ENCODE measurements around the gene DPY19L3.
"Not testable (repeated sequence)": the region's sequence is repeated elsewhere in the genome, so short reads cannot be mapped to it uniquely, and the experiment has no call there.

DPY19L3 gene

DNA sequence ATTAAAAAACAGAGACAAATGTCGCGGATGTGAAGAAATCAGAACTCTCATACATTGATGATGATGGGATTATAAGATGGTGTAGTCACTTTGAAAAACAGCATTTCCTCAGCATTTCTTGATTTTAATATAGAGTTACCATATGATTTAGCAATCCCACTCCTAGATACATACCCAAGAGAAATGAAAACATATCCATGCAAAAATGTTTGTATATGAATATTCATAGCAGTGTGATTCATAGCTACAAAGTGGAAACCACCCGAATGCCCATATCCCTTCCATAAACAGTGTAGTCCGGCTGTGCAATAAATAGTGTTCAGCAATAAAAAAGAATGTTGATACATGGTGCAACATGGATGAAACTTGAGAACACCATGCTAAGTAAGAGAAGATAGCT lies 44.6 kb downstream of the DPY19L3 start:
- DNase-seq: no peak

DNA sequence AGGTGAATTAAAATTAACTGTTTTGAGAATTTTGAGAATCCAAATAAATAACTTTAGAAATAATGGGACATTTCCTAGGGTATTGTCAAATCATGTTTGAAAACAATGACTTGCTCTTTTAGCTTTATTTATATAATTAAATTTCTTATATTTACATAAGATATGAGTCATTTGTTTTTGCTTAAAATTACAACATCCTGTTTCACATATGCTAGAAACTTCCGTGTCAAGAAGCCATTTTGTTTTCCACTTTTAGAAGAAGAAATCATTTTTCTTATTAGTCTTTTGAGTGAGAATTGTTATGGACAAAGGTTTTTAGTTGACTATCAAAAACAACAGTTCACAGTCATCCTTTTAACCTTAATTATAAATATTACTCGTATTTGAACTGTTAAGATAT lies 48.2 kb downstream of the DPY19L3 start:
- DNase-seq: no peak

DNA sequence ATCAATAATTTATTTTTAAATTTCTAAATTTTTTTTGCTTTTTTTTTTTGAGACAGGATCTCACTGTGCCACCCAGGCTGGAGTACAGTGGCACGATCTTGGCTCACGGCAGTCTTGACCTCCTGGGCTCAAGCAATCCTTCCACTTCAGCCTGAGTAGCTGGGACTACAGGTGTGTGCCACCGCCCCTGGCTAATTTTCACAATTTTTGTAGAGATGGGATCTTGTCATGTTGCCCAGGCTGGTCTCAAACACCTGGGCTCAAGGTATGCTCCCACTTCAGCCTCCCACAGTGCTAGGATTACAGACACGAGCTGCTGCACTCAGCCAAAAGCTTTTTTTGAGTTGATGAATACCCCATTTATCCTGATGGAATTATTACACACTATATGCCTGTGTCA lies 50.8 kb downstream of the DPY19L3 start:
- DNase-seq: no peak

DNA sequence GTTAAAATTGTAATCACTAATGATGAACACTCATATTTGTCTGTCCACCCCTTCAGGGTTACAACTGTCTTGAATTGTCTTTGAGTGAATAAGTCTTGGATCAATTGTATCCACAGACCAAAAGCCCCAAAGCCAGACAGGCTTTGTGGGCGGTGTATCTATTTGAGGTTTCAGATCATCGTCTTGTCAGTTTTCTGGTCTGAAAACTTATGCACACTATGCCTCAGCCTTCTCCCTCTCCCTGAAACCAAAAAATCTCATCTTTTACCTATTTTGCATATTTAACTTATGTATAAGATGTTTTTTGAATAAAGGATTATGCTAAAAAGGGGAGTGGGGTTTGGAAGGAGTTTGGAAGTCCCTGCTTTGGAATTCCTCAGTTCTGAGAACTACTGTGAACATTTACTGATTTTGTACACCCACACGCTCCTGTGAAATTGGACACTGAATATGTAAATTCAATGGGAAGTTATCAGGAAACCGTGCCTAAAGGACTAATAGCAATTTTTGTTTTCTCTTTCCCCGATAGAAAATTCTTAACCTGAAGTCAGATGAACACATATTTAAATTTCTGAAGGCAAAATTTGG lies 52.1 kb downstream of the DPY19L3 start:
- no peak for DNase-seq

DNA sequence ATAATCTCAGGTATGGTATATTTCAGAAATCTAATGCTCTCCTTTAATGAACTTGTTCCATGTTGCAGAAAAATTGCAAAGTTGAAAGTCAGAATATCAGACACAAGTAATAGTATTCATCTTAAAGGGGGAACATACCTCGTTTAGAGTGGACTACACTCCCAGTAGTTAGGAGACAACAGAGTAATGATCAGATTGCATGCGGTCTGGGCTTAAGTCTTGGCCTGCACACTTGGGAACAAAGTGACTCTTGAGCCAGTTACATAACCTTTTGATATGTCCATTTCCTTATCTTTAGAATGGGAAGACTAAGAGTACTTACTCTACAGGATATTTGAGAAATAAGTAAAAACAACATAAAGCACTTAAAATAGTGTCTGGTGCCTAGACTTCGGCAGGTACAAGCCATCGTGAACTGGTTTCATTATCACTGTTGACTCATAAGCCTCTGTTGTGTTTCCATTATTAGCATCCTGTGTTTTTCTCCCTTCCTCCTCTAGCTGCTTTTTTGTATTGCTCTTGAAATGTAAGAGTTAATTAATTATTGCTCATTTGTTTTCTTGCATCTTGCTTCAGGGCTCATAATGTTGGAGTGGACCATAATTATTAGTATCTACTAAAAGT lies 53.0 kb downstream of the DPY19L3 start:
- DNase-seq: no peak

DNA sequence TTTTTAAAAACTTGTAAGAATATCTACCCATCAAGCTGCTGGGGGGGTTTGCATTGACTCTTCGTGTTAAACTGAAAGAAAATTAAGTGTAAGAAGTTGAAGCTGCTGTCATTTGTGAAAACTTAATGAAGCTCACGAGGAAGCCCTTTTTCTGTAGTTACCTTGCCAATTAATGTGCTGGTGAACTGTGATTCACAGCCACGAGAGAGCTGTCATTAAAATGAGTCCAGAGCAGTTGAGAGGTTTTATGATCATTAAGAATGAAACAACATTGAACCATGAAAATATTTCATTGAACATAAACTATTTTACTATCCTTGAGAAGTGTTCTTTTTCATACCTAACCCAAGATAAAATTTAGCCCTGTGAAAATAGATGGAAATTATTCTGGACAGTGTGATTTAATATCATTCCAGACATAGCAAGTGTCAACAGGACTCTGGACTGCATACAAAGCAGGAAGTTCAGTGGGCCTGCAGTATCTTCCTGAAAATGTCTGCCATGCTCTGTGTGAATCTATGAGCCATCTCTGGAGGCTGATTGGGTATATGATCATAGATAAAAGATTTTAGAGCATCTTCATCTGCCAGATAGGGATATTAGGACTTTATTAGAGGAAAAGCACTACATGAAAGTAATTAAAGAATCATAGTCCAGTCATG lies 53.8 kb downstream of the DPY19L3 start:
- DNase-seq: no peak

DNA sequence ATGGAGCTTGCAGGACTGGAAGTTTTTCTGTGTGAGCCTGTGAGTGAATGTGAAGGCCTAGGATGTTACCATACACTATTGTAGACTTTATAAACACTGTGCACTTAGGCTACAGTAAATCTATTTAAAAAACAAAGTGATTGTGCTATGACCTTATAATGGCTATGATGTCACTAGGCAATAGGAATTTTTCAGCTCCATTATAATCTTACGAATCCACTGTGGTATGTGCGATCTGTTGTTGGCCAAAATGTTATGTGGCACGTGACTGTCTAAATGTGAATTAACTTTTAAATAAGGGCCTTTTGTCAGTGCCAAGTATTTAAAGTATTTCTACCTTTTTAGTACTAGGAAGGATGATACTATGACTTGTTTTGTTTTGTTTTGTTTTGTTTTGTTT lies 54.9 kb downstream of the DPY19L3 start:
- no peak for DNase-seq

DNA sequence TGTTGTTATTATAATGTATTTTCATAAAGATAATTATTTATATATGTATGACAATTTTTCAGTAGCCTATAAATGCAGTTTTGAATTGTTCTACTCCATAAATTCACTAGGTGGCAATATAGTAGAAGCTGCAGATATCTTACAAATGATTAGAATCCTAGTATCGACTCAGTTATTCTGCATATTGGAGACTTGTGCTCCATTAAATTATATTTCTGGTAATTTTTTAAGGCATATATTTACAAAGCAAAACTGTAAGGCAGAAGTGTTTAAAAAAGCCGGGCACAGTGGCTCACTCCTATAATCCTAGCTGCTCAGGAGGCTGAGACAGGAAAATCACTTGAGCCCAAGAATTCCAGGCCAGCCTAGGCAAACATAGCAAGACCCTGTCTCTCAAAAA lies 58.7 kb downstream of the DPY19L3 start:
- peak in 1 of 2 experiments; percentile 26 for DNase-seq

DNA sequence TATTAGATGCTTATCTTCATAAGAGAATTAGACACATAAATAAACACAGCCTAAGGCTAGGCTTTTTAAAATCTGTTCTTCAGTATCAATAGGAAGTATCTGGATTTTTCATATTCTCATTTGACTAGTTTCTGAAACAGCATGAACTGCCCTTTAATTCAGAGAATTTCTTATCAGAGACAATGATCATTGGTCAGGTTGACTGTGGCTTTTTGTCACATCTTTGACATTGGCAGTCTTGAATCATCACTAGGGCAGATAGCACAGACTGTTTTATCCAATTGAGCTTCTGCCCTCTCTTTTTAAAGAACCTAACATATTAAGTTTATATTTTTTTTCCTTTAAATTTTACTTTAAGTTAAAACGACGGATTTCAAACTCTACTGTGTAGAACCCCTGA lies 59.6 kb downstream of the DPY19L3 start:
- no peak for DNase-seq

DNA sequence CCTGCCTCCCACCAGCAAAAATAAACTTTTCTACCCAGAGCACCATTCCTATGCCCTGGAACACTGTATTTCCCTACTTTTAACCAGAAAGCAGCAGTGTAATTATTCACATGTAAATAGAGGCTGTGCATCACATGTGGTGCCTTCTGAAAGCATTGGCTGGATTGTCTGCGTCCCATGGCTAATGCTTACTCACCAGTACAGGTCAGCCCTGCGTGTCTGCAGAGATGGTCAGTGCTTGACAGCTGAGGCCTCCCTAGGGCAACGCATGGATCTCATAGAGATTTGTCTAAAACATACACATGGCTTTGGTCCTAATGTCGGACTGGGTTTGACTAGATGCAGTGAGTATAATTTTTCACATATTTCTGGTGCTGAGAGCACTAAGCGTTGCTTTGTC lies 64.2 kb downstream of the DPY19L3 start:
- no peak for DNase-seq

DNA sequence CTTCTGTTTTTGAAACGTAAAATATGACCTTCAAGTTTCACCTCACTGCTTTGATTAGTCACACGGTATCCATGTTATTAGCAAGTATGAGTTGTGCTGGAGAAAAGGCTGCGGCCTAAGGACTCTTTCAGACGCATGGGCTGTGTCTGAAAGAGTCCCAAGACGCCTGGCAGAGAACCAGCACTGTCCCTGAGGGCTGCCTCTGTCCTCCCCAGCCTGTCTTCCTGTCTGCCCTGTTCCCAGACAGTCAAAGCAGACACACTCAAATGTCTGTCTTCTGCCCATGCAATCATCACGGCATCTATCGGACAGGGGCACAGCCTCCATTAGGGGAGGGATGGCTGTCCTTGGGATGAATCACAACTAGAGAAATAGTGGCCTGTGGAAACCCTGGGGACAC lies 65.5 kb downstream of the DPY19L3 start:
- DNase-seq: no peak

DNA sequence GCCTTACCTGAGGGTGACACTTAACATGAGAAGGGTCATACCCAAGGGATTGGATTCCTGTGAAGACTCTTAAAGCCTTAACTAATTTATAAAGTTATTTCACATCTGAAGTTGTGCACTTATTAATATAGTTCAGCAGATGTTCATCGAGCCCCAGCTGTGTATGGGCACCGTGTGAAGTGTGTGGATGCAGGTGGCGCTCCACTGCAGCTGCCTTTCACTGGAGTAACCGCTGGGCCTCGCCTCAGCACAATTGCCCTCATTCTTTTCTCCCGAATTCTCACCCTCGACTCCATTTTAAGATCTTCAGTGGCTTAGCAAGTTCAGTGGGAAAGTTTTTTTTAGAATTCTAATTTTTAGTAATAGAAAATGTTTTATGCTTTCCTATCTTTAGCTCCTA lies 66.2 kb downstream of the DPY19L3 start:
- DNase-seq: no peak

DNA sequence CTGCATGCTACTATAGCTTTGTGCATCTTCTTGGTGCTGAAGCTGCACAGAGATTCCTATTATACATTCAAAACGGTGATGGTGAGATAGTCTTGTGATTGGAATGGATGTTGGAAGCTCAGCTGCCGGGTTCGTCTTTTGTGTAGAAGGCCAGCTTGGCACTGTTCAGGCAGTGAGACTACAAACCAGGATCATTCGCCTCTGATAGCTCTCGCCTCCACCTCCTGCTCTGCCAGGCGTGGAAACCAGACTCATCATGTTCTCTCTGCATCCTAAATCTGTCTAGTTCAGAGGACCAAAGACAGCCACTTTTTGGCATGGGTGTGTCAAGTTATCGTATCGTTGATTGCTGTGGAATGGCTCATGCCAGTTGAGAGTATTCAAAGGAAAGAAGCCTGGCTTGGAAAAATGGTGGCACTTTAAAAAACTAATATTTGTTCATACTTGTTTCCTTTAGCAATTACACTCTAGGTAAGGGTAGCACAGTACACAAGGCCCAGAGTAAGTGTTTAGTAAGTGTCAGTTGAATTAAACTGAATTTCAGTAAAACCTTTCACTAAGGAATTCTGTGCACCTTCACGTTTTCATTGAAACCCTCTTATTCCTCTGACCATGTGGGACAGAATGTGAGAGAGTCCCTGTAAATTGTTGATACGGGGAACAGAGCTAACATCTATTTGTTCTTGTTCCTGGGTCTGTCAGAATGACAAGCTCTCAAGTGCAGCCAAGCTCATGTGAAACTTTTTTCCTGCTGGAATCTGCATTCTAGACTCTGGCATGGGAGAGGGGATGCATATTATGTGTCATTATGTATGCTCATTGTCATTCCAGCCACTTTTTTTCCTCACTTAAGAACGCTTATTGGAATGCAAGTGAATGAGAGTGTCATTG lies 69.8 kb downstream of the DPY19L3 start:
- no peak for DNase-seq

DNA sequence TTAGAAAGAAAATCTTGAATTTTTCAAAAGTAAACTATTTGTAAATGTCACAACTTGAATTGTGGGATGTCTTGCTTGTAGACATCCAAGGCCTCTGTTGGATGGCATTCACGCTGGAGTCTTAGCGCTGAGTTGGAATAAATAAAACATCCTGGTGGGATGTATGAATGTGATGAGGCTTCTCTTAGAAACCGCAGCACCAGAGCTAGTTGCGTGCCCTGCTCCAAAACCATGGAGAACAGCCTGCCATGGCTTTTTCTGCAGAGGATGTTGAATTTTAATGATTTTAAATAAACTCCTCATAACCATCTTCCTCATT lies 70.4 kb downstream of the DPY19L3 start:
- DNase-seq: no peak

DNA sequence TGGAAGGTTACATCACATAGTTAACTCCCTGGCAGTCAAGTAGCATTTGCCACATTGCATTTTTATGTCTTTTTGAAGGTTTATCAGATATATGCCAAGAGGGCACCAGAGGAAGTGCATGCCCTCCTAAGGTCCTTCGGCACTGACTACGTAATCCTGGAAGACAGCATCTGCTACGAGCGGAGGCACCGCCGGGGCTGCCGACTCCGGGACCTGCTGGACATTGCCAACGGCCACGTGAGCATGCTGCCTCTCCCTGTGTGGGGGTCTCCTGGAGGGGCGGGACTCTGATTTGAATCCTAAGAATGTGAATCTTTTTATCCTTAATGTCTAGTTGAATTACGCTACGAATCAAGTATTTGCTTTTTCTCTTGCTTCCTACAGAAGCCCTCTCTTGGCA lies 74.8 kb downstream of the DPY19L3 start:
- DNase-seq: no peak

DNA sequence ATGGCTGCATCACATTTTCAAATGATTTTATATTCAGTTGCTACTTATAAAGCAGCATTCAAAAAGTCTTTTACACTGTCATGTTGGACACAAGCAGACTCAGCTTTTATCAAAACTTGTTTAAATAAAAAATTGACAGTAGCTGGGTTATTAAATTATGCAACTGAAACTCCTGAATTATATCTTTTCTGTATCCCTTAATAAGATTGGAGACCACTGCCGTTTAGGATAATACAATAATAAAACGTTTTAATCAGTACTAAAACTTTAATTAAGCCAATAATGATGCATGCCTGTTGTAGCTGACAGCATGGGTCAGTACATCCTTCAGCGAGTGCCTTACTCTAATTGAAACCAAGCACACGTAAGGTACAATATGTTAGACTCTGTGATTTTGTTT lies 78.0 kb downstream of the DPY19L3 start:
- DNase-seq: no peak

DNA sequence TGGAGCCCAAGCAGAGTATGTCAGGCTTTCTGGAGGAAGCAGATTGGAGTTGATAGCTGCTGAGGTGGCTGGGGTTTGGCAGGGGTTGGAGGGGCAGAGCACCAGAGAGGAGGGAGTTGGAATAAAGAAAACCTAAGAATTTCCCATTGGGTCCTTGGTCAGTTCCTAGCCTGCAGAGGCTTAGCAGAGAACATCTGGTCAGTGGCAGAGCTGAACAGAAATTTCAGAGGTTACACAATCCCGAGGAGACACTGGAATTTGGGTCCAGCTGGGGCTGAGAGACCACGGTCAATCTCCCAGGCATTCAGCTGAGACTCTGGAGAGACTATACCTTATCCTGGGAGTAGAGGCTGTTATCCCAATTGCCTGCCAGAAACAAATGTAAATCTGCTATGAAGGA lies 84.4 kb downstream of the DPY19L3 start:
- DNase-seq: no peak

DNA sequence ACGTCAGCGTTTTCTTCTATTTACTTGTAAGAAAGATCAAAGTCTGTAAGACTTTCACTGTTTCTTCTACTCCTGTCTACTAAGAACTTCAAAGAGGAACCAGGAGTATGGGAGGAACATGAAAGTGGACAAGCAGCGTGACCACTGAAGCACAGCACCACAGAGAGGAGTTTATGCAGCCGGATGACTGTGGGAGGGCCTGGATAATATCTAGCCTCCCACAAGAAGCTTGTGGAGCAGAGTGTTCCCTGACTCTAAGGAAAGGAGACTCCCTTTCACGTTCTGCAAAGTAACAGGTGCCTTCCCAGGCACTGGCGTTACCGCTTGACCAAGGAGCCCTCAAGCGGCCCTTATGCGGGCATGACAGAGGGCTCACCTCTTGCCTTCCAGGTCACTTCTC lies 91.8 kb downstream of the DPY19L3 start:
- DNase-seq: no peak

DNA sequence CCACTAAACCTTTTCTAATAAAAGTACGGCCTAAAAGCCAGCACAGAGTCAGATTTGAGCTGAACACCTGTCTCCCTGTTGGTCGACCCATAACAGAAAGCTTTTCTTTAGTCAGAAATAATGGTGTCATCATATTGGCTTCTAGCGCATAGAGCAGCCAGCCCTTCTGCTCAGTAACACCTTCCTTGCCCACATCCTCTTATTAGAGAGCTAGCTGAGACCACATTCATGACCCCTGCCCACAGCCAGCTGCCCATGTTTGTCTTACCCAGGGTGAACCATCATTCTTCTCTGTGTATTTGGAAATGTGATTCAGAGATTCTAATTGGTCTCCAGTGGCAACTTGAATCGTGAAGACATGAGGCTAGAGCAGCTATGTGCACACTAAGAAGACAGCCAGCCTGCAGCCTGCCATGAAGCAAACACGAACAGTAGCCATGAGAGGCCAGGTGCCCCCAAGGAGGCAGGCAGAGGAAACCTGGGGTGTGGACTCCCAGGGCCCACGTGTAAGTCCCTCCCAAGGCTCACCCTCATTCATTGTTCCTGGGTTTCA lies 93.2 kb downstream of the DPY19L3 start:
- DNase-seq: no peak

DNA sequence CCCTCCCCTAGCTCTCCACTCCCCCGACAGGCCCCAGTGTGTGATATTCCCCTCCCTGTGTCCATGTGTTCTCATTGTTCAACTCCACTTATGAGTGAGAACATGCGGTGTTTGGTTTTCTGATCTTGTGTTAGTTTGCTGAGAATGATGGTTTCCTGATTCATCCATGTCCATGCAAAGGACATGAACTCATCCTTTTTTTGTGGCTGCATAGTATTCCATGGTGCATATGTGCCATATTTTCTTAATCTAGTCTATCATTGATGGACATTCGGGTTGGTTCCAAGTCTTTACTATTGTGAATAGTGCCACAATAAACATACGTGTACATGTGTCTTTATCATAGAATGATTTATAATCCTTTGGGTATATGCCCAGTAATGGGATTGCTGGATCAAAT lies 106.9 kb downstream of the DPY19L3 start:
- DNase-seq: not testable (repeated sequence)

DNA sequence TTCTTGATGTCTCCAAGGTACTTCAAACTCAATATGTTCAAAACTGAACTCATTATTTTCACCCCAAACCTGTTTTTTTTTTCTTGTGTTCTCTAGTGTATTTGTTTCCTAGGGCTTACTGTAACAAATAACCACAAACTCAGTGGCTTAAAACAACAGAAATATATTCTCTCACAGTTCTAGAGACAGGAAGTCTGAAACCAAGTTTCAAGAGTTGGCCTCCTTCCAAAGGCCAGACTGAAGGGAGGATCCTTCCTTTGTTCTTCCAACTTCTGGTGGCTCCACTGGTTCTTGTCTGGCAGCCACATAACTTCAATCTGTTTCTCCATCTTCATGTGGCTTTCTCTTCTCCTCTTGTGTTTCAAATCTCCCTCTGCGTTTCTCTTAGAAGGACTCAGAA lies 113.5 kb downstream of the DPY19L3 start:
- DNase-seq: peak in 1 of 2 experiments; percentile 2

DNA sequence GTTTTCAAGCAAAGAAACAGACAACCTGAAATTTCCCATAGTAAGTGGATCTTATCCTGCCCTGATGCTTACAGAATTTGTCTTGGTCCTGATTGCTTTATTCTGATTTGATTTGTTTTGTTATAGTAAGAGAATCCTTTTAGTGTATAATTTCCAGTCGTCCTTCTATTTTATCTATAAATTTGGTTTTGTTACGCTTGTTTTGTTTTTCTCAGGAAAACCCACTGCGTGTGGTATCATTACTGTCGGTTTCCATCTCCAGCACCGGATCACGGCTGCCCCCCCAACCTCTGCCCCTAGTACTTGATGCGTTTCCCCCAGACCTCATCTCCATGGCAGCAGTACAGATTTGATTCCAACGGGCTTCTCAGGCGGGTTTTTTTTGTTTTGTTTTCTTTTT lies 117.4 kb downstream of the DPY19L3 start:
- DNase-seq: no peak

DNA sequence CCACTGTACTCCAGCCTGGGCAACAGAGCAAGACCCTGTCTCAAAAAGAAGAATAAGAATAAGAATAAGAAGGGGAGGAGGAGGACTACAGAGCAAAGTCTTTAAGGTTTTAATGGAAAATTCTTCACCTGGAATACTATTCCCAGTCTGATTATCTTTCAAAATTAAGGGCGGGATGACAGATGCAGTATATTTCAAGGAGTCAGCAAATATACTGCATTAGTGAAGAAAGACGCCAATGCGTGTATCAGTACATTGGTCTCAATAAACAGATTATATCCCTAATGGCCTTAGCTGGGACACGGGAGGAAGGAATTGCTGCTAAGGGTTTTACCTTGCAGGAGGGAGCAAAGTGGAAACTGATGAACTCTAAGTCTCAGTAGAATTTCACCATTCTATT lies 121.3 kb downstream of the DPY19L3 start:
- DNase-seq: no peak

DNA sequence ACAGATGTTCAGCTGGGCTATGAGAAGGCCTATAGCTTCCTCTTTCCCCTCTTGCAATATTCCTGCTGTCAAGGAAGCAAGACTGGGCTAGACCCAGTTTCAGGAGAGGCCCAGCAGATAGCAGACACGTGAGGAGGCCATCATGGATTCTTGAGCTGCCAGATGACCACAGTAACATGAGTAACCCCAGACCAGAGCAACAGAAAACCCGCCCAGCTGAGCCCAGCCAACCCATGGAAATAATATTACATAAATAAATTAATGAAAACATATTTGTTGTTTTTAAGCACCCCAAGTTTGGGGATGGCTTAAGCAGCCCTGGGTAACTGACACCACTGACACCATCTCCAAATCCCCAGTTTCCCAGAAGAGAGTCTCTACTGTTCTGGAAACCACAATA lies 125.2 kb downstream of the DPY19L3 start:
- no peak for DNase-seq
